ENCODE data around the gene AKTIP.

Gene AKTIP

GRCh38 chr16:53478965-53479364 lies 24.0 kb downstream of the AKTIP start:
- H3K9me3 ChIP-seq (ENCODE audit: control insufficient read depth, insufficient read depth, low read length), result no peaks in the 10 kb centered on the region
- peaks cover 63% of the 10 kb centered on the region for H3K36me3 ChIP-seq (ENCODE audit: control insufficient read depth, insufficient read depth, low read length)
- H3K27me3 ChIP-seq (ENCODE audit: control insufficient read depth, insufficient read depth, low read length), result no peaks in the 10 kb centered on the region
- no peak overlapping the region for H3K9ac ChIP-seq (ENCODE audit: low read depth, low read length)
- H3K27ac ChIP-seq (ENCODE audit: low read depth, low read length), result no peak overlapping the region
- no peaks in the 10 kb centered on the region for H3K4me1 ChIP-seq (ENCODE audit: control insufficient read depth, insufficient read depth, low read length)
- H3K4me3 ChIP-seq (ENCODE audit: low read depth, low read length), result no peak overlapping the region

DNA sequence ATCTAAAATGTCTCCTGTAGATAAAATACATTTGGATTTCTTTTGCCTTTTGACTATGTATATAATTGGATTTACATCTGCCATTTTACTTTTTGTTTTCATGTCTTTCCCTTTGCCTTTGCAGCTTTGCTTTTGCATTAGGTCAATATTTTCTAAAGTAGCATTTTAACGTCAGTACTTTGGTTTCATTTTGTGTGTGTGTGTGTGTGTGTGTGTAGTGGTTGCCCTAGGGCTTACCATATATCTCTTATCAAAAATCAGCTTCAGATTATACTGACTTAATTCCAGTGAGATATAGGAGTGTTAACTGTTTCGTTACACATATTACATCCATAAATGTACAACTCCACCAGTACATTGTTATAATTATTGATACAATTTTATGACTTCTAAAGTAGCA lies 26.1 kb downstream of the AKTIP start:
- H3K4me1 ChIP-seq (ENCODE audit: control insufficient read depth, insufficient read depth, low read length), result no peaks in the 10 kb centered on the region
- H3K4me3 ChIP-seq (ENCODE audit: low read depth, low read length), result no peak overlapping the region
- H3K9me3 ChIP-seq (ENCODE audit: control insufficient read depth, insufficient read depth, low read length), result no peaks in the 10 kb centered on the region
- no peaks in the 10 kb centered on the region for H3K27me3 ChIP-seq (ENCODE audit: control insufficient read depth, insufficient read depth, low read length)
- no peak overlapping the region for H3K9ac ChIP-seq (ENCODE audit: low read depth, low read length)
- H3K36me3 ChIP-seq (ENCODE audit: control insufficient read depth, insufficient read depth, low read length), result peaks cover 62% of the 10 kb centered on the region
- no peak overlapping the region for H3K27ac ChIP-seq (ENCODE audit: low read depth, low read length)

GRCh38 chr16:53465606-53466280 lies 37.3 kb downstream of the AKTIP start:
- H3K4me1 ChIP-seq (ENCODE audit: control insufficient read depth, insufficient read depth, low read length), result no peaks in the 10 kb centered on the region
- H3K9me3 ChIP-seq (ENCODE audit: control insufficient read depth, insufficient read depth, low read length), result no peaks in the 10 kb centered on the region
- no peak overlapping the region for H3K9ac ChIP-seq (ENCODE audit: low read depth, low read length)
- H3K27me3 ChIP-seq (ENCODE audit: control insufficient read depth, insufficient read depth, low read length), result no peaks in the 10 kb centered on the region
- H3K4me3 ChIP-seq (ENCODE audit: low read depth, low read length), result no peak overlapping the region
- H3K36me3 ChIP-seq (ENCODE audit: control insufficient read depth, insufficient read depth, low read length), result peaks cover 94% of the 10 kb centered on the region
- no peak overlapping the region for H3K27ac ChIP-seq (ENCODE audit: low read depth, low read length)

DNA sequence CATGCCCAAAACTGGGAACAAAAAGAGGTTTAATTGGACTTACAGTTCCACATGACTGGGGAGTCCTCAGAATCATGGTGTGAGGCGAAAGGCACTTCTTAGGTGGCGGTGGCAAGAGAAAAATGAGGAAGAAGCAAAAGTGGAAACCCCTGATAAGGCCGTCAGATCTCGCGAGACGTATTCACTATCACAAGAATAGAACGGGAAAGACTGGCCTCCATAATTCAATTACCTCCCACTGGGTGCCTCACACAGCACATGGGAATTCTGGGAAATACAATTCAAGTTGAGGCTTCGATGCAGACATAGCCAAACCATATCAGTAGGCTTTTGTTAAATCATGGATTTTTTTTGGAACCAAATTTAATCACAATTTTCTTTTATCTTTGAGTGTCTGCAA lies 44.4 kb downstream of the AKTIP start:
- Histone ChIP-seq H3K9ac (ENCODE audit: low read depth, low read length) (no peak overlapping the region), H3K9me3 (ENCODE audit: control insufficient read depth, insufficient read depth, low read length) (no peaks in the 10 kb centered on the region), H3K4me1 (ENCODE audit: control insufficient read depth, insufficient read depth, low read length) (peaks cover 4% of the 10 kb centered on the region; the same call in 1 of the 2 replicates), H3K4me3 (ENCODE audit: low read depth, low read length) (no peak overlapping the region), H3K36me3 (ENCODE audit: control insufficient read depth, insufficient read depth, low read length) (peaks cover 93% of the 10 kb centered on the region), H3K27me3 (ENCODE audit: control insufficient read depth, insufficient read depth, low read length) (no peaks in the 10 kb centered on the region), H3K27ac (ENCODE audit: low read depth, low read length) (no peak overlapping the region)

DNA sequence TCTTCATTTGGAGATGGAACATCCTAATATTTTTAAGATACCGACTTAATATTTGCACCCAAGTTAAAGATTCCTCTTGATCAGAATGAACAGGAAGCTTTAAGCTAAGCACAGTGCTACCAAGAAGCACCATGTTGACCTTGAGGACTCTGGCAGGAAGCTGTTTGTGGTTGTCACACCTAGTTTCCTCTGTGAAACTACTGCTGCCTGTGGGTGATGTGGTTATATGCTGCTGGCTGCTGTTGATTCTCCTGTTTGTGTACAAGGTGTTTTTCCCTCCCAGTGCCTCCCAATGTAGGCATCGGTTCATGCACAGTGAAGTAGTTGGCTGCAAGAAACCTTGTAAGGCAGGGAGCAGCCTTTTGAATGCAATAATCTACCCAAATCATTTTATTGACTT lies 45.3 kb downstream of the AKTIP start:
- Histone ChIP-seq H3K4me3 (ENCODE audit: low read depth, low read length) (no peak overlapping the region), H3K36me3 (ENCODE audit: control insufficient read depth, insufficient read depth, low read length) (peaks cover 92% of the 10 kb centered on the region)

DNA sequence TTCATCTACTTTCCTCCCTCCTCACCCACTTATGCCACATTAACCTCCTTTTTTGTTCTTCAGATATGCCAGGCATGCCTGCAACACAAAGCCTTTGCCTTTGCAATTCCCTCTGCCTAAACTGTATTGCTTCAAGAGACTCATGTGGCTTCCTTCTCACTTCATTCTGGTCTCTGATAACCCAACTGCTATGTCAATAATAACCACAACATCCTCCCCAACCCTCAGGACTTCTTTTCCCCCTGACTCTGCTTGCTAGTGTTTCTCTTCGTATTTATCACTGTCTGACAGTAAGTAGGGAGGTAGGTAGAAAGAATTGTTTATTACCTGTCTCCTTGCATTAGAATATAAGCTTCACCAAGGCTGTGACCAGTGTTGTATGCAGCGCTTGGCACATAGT lies 46.4 kb downstream of the AKTIP start:
- Histone ChIP-seq H3K9ac (ENCODE audit: low read depth, low read length) (no peak overlapping the region), H3K36me3 (ENCODE audit: control insufficient read depth, insufficient read depth, low read length) (peaks cover 90% of the 10 kb centered on the region), H3K27ac (ENCODE audit: low read depth, low read length) (no peak overlapping the region), H3K4me1 (ENCODE audit: control insufficient read depth, insufficient read depth, low read length) (peaks cover 4% of the 10 kb centered on the region; the same call in 1 of the 2 replicates), H3K9me3 (ENCODE audit: control insufficient read depth, insufficient read depth, low read length) (no peaks in the 10 kb centered on the region), H3K27me3 (ENCODE audit: control insufficient read depth, insufficient read depth, low read length) (no peaks in the 10 kb centered on the region), H3K4me3 (ENCODE audit: low read depth, low read length) (no peak overlapping the region)

More for the DNA sequence above, 45.3 kb downstream of the AKTIP start:
- Histone ChIP-seq H3K9ac (ENCODE audit: low read depth, low read length) (no peak overlapping the region), H3K9me3 (ENCODE audit: control insufficient read depth, insufficient read depth, low read length) (no peaks in the 10 kb centered on the region), H3K27ac (ENCODE audit: low read depth, low read length) (no peak overlapping the region), H3K4me1 (ENCODE audit: control insufficient read depth, insufficient read depth, low read length) (peaks cover 4% of the 10 kb centered on the region; the same call in 1 of the 2 replicates), H3K27me3 (ENCODE audit: control insufficient read depth, insufficient read depth, low read length) (no peaks in the 10 kb centered on the region)

GRCh38 chr16:53453928-53454327 lies 49.1 kb downstream of the AKTIP start:
- Histone ChIP-seq H3K9ac (ENCODE audit: low read depth, low read length) (no peak overlapping the region), H3K27me3 (ENCODE audit: control insufficient read depth, insufficient read depth, low read length) (no peaks in the 10 kb centered on the region), H3K4me3 (ENCODE audit: low read depth, low read length) (no peak overlapping the region), H3K9me3 (ENCODE audit: control insufficient read depth, insufficient read depth, low read length) (no peaks in the 10 kb centered on the region), H3K27ac (ENCODE audit: low read depth, low read length) (no peak overlapping the region), H3K36me3 (ENCODE audit: control insufficient read depth, insufficient read depth, low read length) (peaks cover 77% of the 10 kb centered on the region), H3K4me1 (ENCODE audit: control insufficient read depth, insufficient read depth, low read length) (peaks cover 4% of the 10 kb centered on the region; the same call in 1 of the 2 replicates)

DNA sequence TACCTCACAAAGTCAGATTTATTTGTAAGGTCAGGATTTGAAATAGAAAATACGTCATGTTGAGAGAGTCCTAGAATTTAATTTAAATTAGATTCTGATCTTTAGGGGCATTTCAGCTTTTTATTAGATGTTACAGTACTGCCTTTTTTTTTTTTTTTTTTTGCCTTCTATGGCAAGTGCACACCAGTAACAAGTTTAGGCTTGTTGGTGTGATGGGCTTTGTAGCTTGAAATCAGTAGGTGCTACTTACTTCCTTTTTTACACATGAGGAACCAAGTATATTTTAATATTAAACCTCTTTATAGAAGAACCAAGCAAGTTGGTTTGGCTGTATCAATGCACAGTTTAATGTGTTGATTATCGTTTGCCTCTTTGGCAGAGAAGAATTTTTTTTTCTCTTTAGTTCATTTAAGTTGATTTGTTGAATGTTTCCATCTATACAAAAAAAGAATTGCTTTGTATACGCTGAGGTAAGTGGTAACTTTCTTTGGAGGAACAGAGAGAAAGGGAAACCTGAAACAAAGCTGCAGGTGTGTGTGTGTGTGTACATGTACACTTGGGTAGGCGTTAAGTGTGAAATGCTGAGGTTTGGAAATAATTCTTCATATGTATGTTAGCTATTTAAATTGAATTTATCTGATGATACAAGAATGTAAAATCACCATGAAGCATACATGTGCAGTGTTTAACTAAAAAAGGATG lies 53.0 kb downstream of the AKTIP start:
- H3K9me3 ChIP-seq (ENCODE audit: control insufficient read depth, insufficient read depth, low read length), result no peaks in the 10 kb centered on the region
- H3K36me3 ChIP-seq (ENCODE audit: control insufficient read depth, insufficient read depth, low read length), result peaks cover 60% of the 10 kb centered on the region
- no peak overlapping the region for H3K27ac ChIP-seq (ENCODE audit: low read depth, low read length)
- no peak overlapping the region for H3K9ac ChIP-seq (ENCODE audit: low read depth, low read length)
- no peaks in the 10 kb centered on the region for H3K4me1 ChIP-seq (ENCODE audit: control insufficient read depth, insufficient read depth, low read length)
- no peak overlapping the region for H3K4me3 ChIP-seq (ENCODE audit: low read depth, low read length)
- no peaks in the 10 kb centered on the region for H3K27me3 ChIP-seq (ENCODE audit: control insufficient read depth, insufficient read depth, low read length)

GRCh38 chr16:53446090-53446489 lies 56.9 kb downstream of the AKTIP start:
- H3K4me1 ChIP-seq (ENCODE audit: control insufficient read depth, insufficient read depth, low read length), result no peaks in the 10 kb centered on the region
- no peak overlapping the region for H3K27ac ChIP-seq (ENCODE audit: low read depth, low read length)
- no peak overlapping the region for H3K4me3 ChIP-seq (ENCODE audit: low read depth, low read length)
- H3K27me3 ChIP-seq (ENCODE audit: control insufficient read depth, insufficient read depth, low read length), result no peaks in the 10 kb centered on the region
- H3K9me3 ChIP-seq (ENCODE audit: control insufficient read depth, insufficient read depth, low read length), result no peaks in the 10 kb centered on the region
- no peak overlapping the region for H3K9ac ChIP-seq (ENCODE audit: low read depth, low read length)
- peaks cover 55% of the 10 kb centered on the region for H3K36me3 ChIP-seq (ENCODE audit: control insufficient read depth, insufficient read depth, low read length)

- Histone ChIP-seq H3K27ac (ENCODE audit: low read depth, low read length) (no peak overlapping the region), H3K36me3 (ENCODE audit: control insufficient read depth, insufficient read depth, low read length) (peaks cover 57% of the 10 kb centered on the region)
Measured at GRCh38 chr16:53445534-53445933, 57.5 kb downstream of the AKTIP start.

More at GRCh38 chr16:53445534-53445933, 57.5 kb downstream of the AKTIP start:
- no peaks in the 10 kb centered on the region for H3K9me3 ChIP-seq (ENCODE audit: control insufficient read depth, insufficient read depth, low read length)
- no peaks in the 10 kb centered on the region for H3K27me3 ChIP-seq (ENCODE audit: control insufficient read depth, insufficient read depth, low read length)
- H3K4me3 ChIP-seq (ENCODE audit: low read depth, low read length), result no peak overlapping the region
- H3K9ac ChIP-seq (ENCODE audit: low read depth, low read length), result no peak overlapping the region
- no peaks in the 10 kb centered on the region for H3K4me1 ChIP-seq (ENCODE audit: control insufficient read depth, insufficient read depth, low read length)
